KMS-11 (cell line): ENCODE results near the gene MAFG.

Experiments used
- H2AFZ ChIP-seq: fragments of 200-600 bp; sonication (generic); 2 replicates; pipeline ENCODE4 v1.6.1; 2016; ENCODE audit warnings: antibody characterized with exemption, mixed run types, low read depth
- H3K27ac ChIP-seq: fragments of 200-600 bp; sonication (generic); 2 replicates; pipeline ENCODE4 v1.6.1; 2016; ENCODE audit warnings: mild to moderate bottlenecking, mixed run types
- H3K27me3 ChIP-seq: fragments of 200-600 bp; sonication (generic); 2 replicates; pipeline ENCODE4 v1.6.1; 2017; ENCODE audit warnings: mild to moderate bottlenecking, low read depth, mixed run types, moderate library complexity; ENCODE audit not compliant: insufficient read depth
- H3K36me3 ChIP-seq: fragments of 200-600 bp; sonication (generic); 2 replicates; pipeline ENCODE4 v1.6.1; 2017; ENCODE audit warnings: mild to moderate bottlenecking, mixed run types; ENCODE audit not compliant: insufficient read depth
- H3K4me1 ChIP-seq: fragments of 200-600 bp; sonication (generic); 2 replicates; pipeline ENCODE4 v1.6.1; 2016; ENCODE audit warnings: mild to moderate bottlenecking, low read depth, mixed run types; ENCODE audit not compliant: poor library complexity, severe bottlenecking
- H3K4me2 ChIP-seq: fragments of 200-600 bp; sonication (generic); 2 replicates; pipeline ENCODE4 v1.7.0; 2016; ENCODE audit warnings: mild to moderate bottlenecking, mixed run types
- H3K4me3 ChIP-seq: fragments of 200-600 bp; sonication (generic); IDR thresholded peaks from 2 replicates; pipeline ENCODE4 v1.6.1; 2017; ENCODE audit warnings: low read depth, low read length, mixed read lengths; ENCODE audit not compliant: insufficient read depth
- H3K79me2 ChIP-seq: fragments of 200-600 bp; sonication (generic); 2 replicates; pipeline ENCODE4 v1.6.1; 2016; ENCODE audit warnings: low read depth, mixed run types; ENCODE audit not compliant: insufficient read depth
- H3K9ac ChIP-seq: fragments of 200-600 bp; sonication (generic); 2 replicates; pipeline ENCODE4 v1.6.1; 2016; ENCODE audit warnings: mild to moderate bottlenecking, mixed run types
- H4K20me1 ChIP-seq: fragments of 200-600 bp; sonication (generic); 2 replicates; pipeline ENCODE4 v1.6.1; 2016; ENCODE audit warnings: mild to moderate bottlenecking, mixed run types; ENCODE audit not compliant: insufficient read depth
- TF ChIP-seq, protein P1 (sequence below): fragments of 200-600 bp; sonication (generic); conservative IDR thresholded peaks from 2 replicates; pipeline ENCODE4 v1.6.1; 2017; ENCODE audit warnings: low read depth, mild to moderate bottlenecking, antibody characterized with exemption, low read length, moderate library complexity, mixed read lengths

MAFG gene

DNA sequence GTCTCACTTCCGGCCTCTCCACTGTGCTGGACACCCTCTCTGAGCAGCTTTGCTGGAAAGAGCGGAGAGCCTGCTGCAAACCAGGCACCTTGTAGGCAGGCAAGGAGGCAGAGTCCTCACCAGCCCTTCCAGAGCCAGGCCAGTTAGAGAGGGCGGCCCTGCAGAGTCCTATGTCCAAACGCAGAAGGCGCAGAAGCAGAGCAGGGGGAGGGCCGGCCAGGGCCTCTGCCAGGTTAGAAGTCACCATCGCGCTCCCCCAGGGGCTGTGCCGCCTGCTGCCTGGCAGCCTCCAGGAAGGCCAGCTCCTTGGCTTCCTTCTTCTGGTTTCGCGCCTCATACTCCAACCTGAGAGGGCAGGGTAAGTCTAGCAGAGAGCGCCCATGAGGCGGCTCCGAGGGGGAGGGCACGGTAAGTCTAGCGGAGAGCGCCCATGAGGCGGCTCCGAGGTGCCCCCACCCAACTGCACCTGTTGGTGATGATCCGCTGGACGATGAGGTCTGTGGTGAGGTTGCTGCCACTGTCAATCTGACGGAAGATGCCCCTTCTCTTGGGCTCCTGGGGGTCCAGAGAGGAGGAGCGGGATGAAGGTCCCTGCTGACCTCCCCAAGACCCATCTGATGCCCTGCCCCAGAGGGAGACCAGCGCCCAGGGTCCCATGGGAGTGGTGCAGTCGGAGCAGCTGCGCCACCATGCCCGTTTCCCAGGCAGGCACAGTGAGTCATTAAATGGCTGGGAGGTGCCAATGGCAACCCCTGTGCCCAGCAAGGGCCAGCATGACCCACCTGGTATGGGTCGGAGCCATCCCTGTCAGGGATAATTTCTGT, 22.7 kb downstream of the MAFG start:
- H4K20me1 ChIP-seq = no peaks in the 10 kb centered on the region
- TF ChIP-seq, protein P1, sequence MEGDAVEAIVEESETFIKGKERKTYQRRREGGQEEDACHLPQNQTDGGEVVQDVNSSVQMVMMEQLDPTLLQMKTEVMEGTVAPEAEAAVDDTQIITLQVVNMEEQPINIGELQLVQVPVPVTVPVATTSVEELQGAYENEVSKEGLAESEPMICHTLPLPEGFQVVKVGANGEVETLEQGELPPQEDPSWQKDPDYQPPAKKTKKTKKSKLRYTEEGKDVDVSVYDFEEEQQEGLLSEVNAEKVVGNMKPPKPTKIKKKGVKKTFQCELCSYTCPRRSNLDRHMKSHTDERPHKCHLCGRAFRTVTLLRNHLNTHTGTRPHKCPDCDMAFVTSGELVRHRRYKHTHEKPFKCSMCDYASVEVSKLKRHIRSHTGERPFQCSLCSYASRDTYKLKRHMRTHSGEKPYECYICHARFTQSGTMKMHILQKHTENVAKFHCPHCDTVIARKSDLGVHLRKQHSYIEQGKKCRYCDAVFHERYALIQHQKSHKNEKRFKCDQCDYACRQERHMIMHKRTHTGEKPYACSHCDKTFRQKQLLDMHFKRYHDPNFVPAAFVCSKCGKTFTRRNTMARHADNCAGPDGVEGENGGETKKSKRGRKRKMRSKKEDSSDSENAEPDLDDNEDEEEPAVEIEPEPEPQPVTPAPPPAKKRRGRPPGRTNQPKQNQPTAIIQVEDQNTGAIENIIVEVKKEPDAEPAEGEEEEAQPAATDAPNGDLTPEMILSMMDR = no peak
- H3K79me2 ChIP-seq = no peaks in the 10 kb centered on the region
- H3K4me3 ChIP-seq = no peak overlapping the region
- no peak overlapping the region for H3K9ac ChIP-seq
- H3K4me1 ChIP-seq = peaks cover 4% of the 10 kb centered on the region
- no peaks in the 10 kb centered on the region for H3K27me3 ChIP-seq
- H3K36me3 ChIP-seq = no peaks in the 10 kb centered on the region
- H2AFZ ChIP-seq = no peak overlapping the region
- no peak overlapping the region for H3K4me2 ChIP-seq
- H3K27ac ChIP-seq = no peak overlapping the region

DNA sequence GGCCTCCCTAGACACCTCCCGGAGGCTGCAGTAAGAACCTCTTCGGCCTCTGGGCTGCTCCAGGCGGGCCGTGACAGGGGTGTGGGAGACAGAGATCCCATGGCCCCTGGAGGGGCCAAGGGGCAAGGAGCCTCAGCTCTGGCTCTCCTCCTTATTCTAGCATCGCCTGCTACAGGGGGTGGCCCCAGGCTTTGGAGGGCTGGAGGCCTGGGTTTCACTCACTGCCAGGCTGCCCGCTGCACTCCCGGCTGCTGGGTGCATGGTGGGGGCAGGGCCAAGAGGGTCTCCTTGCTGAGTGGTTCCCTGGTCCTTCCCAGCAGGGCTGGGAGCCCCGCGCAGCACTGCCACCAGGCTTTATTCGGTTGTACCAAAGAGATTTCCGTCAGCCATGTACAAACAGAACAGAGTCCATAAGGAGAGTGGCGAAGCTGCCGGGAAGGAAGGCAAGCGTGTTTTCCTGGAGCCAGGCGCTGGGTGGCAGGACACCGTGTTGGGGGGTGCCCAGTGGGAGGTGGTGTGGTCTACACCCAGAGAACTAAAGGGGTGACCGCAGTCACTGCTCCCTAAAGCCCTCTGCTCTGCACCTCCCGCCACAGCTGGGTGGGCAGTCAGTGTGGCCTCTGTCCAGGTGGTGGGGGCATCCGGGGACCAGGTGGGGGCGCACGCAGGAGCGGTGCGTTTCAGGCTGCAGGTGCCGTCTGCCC, 23.5 kb downstream of the MAFG start:
- Histone ChIP-seq H3K4me3 (no peak overlapping the region), H3K4me2 (no peak overlapping the region), H3K27me3 (no peaks in the 10 kb centered on the region), H3K79me2 (no peaks in the 10 kb centered on the region), H3K9ac (no peak overlapping the region), H3K27ac (no peak overlapping the region), H4K20me1 (no peaks in the 10 kb centered on the region), H3K36me3 (no peaks in the 10 kb centered on the region), H3K4me1 (no peaks in the 10 kb centered on the region), H2AFZ (no peak overlapping the region)
- TF ChIP-seq, protein P1 = no peak

DNA sequence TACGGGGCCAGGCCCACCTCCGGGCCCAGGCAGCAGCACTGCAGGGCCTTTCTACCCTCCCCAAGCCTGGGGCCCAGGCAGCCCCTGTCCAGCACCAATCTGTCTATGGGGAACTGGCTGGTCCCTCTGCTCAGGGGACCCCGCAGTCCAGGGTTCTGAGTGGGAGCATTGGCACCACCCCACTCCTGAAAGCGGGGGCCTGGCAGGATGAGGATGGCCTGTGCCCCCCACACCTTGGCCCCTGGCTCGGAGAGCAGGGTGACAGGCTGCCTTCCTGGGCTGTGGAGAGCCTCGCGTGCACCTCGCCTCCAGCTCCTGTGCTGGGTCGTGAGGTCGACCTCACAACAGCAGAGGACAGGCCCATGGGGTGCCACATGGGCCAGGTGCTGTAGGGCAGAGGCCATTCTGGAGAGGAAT, 24.1 kb downstream of the MAFG start:
- Histone ChIP-seq H3K9ac (no peak overlapping the region), H3K4me2 (no peak overlapping the region), H3K4me3 (no peak overlapping the region), H2AFZ (no peak overlapping the region), H3K27me3 (no peaks in the 10 kb centered on the region), H3K36me3 (no peaks in the 10 kb centered on the region), H4K20me1 (no peaks in the 10 kb centered on the region), H3K27ac (no peak overlapping the region), H3K4me1 (no peaks in the 10 kb centered on the region), H3K79me2 (no peaks in the 10 kb centered on the region)
- TF ChIP-seq, protein P1 = no peak

DNA sequence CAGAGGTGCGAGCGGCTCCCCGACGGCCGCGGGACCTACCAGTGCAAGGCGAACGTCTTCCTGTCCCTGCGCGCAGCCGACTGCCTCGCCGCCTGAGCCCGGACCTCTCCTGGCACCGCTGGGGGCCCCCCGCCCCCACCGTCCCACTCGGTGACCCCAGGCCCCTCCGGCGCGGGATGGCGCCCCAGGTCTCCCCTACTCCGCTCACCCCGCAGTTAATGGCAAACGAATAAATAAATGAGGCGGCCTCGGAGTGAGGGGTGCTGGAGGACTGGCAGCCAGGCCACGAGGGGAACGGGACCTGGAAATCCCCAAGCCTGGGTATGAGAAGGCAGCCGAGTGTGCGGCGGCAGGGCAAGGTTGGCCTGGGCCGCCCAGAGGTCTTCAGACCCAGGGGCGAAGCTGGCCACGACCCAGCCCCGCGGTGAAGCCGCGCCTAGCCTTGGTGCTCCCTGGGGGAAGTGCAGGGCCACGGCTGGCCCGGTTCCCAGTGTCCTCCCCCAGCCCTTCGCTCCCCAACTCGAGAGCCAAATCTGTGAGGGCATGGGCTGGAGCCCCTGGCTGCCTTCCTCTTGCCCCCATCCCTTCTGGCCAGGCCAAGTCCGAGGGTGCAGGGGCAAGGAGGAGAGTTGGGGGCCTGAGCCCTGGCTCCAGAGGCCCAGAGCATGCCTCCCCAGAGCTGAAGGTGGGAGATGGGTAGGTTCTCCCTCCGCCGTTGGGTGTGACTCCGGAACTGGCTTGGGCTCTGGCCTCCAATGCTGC, 24.7 kb downstream of the MAFG start:
- Histone ChIP-seq H3K27me3 (no peaks in the 10 kb centered on the region), H3K79me2 (no peaks in the 10 kb centered on the region), H3K36me3 (no peaks in the 10 kb centered on the region), H3K4me1 (no peaks in the 10 kb centered on the region), H2AFZ (no peak overlapping the region), H3K9ac (no peak overlapping the region), H3K4me3 (no peak overlapping the region), H4K20me1 (no peaks in the 10 kb centered on the region), H3K27ac (no peak overlapping the region), H3K4me2 (no peak overlapping the region)
- TF ChIP-seq, protein P1 = no peak
